Muscle layer of colon (tissue), 2 donors: ENCODE results near the gene C9orf153.

Source experiments
- H3K27ac ChIP-seq: one replicate; pipeline ENCODE4 v1.7.0; 2013; ENCODE audit warnings: low read depth, mild to moderate bottlenecking, low read length, moderate library complexity
- H3K27me3 ChIP-seq, 2 donors: one replicate each; pipeline ENCODE4 v1.7.0; 2013; ENCODE audit warnings: low read length in 2 of 2, mild to moderate bottlenecking in 2 of 2; ENCODE audit not compliant: insufficient read depth in 2 of 2, control insufficient read depth in 1 of 2
- H3K36me3 ChIP-seq: one replicate; pipeline ENCODE4 v1.7.0; 2013; ENCODE audit warnings: mild to moderate bottlenecking, low read length; ENCODE audit not compliant: insufficient read depth
- H3K4me1 ChIP-seq: one replicate; pipeline ENCODE4 v1.7.0; 2013; ENCODE audit warnings: mild to moderate bottlenecking, low read length; ENCODE audit not compliant: insufficient read depth
- H3K4me3 ChIP-seq, 2 donors: one replicate each; pipeline ENCODE4 v1.7.0; 2013; ENCODE audit warnings: low read length in 2 of 2, low read depth in 1 of 2, mild to moderate bottlenecking in 1 of 2, moderate library complexity in 1 of 2
- H3K9ac ChIP-seq: one replicate; pipeline ENCODE4 v1.7.0; 2013; ENCODE audit warnings: low read length
- H3K9me3 ChIP-seq: one replicate; pipeline ENCODE4 v1.7.0; 2013; ENCODE audit warnings: mild to moderate bottlenecking, low read length
- donor health status: abdominal sarcoma.
- donor health status: Adenocarcinoma of cecum.

The C9orf153 gene

DNA sequence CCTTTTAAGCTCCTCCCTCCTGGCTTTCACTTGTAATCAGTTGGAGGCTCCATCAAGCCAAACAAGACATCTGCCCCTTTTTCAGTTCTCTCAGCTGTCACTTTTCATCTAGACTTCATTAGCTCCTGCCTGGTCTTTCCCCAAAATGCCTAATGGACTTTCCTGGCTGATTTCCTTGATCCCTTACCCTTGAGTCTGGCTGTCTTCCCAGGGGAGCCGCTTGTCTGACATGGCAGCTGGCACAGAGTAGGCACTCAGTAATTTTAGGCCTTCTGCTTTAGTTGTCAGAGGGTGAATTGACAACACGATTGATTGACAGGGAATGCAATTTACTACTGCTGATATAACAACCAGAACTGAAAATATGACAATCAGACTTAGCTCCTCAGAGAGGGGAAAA lies 2.1 kb downstream of the C9orf153 start:
- Histone ChIP-seq H3K9me3 (no peaks in the 10 kb centered on the region), H3K27ac (no peak overlapping the region), H3K4me3 (no peak overlapping the region), H3K27me3 (no peaks in the 10 kb centered on the region), H3K9ac (no peak overlapping the region), H3K4me1 (no peaks in the 10 kb centered on the region), H3K36me3 (peaks cover 3% of the 10 kb centered on the region)

DNA sequence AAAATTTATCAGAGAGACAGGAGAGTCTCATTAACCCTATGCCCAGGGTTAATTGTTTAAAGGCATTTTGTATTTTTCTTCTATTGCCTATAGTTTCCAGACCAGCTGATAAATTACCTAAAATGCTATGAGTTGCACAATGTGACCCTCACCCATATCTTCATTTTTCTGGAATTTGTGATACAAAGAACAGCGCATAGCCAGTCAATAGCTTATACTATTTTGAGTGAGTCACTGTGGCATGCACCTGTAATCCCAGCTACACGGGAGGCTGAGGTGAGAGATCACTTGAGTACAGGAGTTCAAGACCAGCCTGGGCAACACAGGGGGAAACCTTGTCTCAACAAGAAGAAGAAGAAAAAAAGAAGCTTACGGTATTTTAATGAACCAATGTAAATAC lies 2.8 kb downstream of the C9orf153 start:
- H3K27ac ChIP-seq, result no peak overlapping the region

GRCh38 chr9:86253577-86253976 lies 5.9 kb downstream of the C9orf153 start:
- Histone ChIP-seq H3K27ac (no peak overlapping the region), H3K9me3 (no peaks in the 10 kb centered on the region), H3K4me1 (no peaks in the 10 kb centered on the region), H3K9ac (no peak overlapping the region), H3K4me3 (no peak overlapping the region), H3K36me3 (no peaks in the 10 kb centered on the region), H3K27me3 (no peaks in the 10 kb centered on the region)

More for the DNA sequence above, 2.8 kb downstream of the C9orf153 start:
- Histone ChIP-seq H3K9ac (no peak overlapping the region), H3K27me3 (no peaks in the 10 kb centered on the region), H3K36me3 (no peaks in the 10 kb centered on the region), H3K4me1 (no peaks in the 10 kb centered on the region), H3K9me3 (no peaks in the 10 kb centered on the region), H3K4me3 (no peak overlapping the region)

DNA sequence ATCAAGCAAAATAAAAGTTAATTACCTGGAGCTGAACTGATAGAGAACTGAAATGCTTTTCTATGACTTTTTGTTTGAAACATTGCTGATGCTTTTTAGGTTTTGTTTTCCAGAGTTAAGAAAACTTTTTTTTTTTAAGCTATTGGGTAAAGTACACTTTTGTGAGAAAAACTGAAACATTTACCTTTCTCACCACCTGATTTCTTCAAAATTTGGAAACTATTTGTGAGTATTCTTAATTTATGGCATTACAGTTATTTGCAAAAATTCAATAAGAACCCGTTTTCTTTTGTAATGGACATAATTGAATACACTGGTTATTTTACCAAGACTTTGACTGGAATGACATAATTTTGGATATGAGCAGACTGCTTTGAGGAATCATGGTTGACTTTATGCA lies 6.6 kb downstream of the C9orf153 start:
- Histone ChIP-seq H3K4me1 (no peaks in the 10 kb centered on the region), H3K27ac (no peak overlapping the region), H3K4me3 (no peak overlapping the region), H3K9ac (no peak overlapping the region), H3K9me3 (no peaks in the 10 kb centered on the region), H3K27me3 (no peaks in the 10 kb centered on the region), H3K36me3 (no peaks in the 10 kb centered on the region)

- no peak overlapping the region for H3K9ac ChIP-seq
- no peak overlapping the region for H3K4me3 ChIP-seq
- no peaks in the 10 kb centered on the region for H3K27me3 ChIP-seq
- H3K27ac ChIP-seq, result no peak overlapping the region
- no peaks in the 10 kb centered on the region for H3K9me3 ChIP-seq
- no peaks in the 10 kb centered on the region for H3K36me3 ChIP-seq
- no peaks in the 10 kb centered on the region for H3K4me1 ChIP-seq
These were observed 9.3 kb downstream of the C9orf153 start for GRCh38 chr9:86250123-86250522.

DNA sequence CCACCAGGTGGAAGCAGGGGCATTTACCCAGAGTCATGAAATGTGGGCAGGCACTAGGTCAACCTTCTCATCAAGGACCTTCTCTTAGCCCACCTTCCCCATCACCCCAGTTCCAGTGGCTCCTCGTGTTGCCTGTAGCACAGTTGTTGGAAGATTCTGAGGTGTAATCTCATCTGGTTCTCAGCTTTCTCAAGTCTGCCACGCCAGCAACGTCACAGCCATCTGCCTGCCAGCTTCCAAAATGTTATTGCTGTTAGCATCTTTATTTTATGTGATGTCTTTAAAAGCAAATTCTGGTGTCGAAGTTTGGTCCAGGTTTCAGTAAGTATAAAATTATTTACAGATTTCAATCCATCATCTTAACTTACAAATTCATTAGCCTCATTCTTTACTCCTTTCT lies 10.7 kb downstream of the C9orf153 start:
- no peaks in the 10 kb centered on the region for H3K36me3 ChIP-seq
- no peaks in the 10 kb centered on the region for H3K27me3 ChIP-seq
- H3K4me3 ChIP-seq, result no peak overlapping the region
- no peak overlapping the region for H3K27ac ChIP-seq
- no peaks in the 10 kb centered on the region for H3K9me3 ChIP-seq
- H3K9ac ChIP-seq, result no peak overlapping the region
- H3K4me1 ChIP-seq, result no peaks in the 10 kb centered on the region

DNA sequence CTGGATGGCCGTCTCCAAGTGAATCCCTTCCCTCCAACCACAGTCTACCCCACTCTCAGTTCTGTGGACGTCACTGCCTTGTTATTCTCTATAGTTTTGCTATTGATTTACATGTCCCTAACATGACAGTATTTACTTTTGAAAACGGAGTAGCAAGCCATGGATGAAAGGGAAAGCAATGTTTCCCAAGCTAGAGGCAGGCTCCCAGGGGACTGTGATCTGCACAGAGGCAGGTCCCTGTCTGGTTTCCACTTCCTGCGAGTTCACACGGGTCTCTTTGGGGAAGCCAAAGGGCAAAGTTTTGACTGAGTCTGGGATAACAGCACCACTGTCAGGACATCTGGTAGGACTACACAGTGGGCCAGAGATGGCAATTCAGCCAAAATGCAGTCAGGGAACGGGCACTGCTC lies 12.7 kb downstream of the C9orf153 start:
- no peaks in the 10 kb centered on the region for H3K36me3 ChIP-seq
- H3K27ac ChIP-seq, result no peak overlapping the region
- no peaks in the 10 kb centered on the region for H3K27me3 ChIP-seq
- H3K4me3 ChIP-seq, result no peak overlapping the region
- H3K9ac ChIP-seq, result no peak overlapping the region
- no peaks in the 10 kb centered on the region for H3K9me3 ChIP-seq
- no peaks in the 10 kb centered on the region for H3K4me1 ChIP-seq

GRCh38 chr9:86242071-86242470 lies 17.4 kb downstream of the C9orf153 start:
- Histone ChIP-seq H3K9me3 (no peaks in the 10 kb centered on the region), H3K27ac (no peak overlapping the region)

GRCh38 chr9:86241216-86241615 lies 18.2 kb downstream of the C9orf153 start:
- peaks cover 4% of the 10 kb centered on the region for H3K4me1 ChIP-seq
- no peak overlapping the region for H3K9ac ChIP-seq
- no peak overlapping the region for H3K27ac ChIP-seq
- H3K27me3 ChIP-seq, result no peaks in the 10 kb centered on the region
- no peaks in the 10 kb centered on the region for H3K36me3 ChIP-seq
- no peaks in the 10 kb centered on the region for H3K9me3 ChIP-seq
- H3K4me3 ChIP-seq, result no peak overlapping the region

More at GRCh38 chr9:86242071-86242470, 17.4 kb downstream of the C9orf153 start:
- peaks cover 4% of the 10 kb centered on the region for H3K4me1 ChIP-seq
- H3K27me3 ChIP-seq, result no peaks in the 10 kb centered on the region
- H3K36me3 ChIP-seq, result no peaks in the 10 kb centered on the region
- H3K4me3 ChIP-seq, result no peak overlapping the region
- H3K9ac ChIP-seq, result no peak overlapping the region

DNA sequence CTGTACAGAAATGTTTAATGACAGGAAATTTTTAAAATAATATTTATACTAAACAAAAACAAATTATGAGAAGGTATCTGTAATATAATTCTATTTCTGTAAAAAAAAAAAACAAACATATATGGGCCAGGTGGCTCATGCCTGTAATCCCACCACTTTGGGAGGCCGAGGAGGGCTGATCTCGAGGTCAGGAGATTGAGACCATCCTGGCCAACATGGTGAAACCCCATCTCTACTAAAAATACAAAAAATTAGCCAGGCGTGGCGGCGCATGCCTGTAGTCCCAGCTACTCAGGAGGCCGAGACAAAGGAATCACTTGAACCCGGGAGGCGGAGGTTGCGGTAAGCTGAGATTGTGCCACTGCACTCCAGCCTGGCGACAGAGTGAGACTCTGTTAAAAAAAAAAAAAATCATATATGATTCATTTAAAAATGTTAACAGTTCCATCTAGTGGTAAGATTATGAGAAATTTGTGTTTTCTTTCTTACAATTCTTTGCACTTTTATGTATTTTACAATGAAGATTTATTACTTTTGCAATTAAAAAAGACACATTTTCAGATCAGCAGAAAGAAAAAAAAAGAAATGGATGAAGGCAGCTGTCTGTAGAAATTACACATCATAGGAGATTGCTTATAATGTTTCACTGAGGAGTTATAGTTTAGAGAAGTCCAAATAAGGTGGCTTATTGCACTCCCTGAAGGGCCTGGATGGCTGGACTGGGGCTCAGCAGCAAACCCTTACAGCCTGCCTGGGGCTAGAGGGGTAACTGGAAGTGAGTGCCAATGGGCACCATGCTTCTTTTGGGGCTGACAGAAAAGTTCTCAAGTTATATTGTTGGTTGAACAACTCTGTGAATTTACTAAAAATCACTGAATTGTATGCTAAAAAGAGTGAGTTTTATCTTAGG lies 20.3 kb downstream of the C9orf153 start:
- no peak overlapping the region for H3K27ac ChIP-seq
- H3K27me3 ChIP-seq, result no peaks in the 10 kb centered on the region
- no peaks in the 10 kb centered on the region for H3K9me3 ChIP-seq
- no peak overlapping the region for H3K9ac ChIP-seq
- no peak overlapping the region for H3K4me3 ChIP-seq
- H3K36me3 ChIP-seq, result no peaks in the 10 kb centered on the region
- H3K4me1 ChIP-seq, result peaks cover 4% of the 10 kb centered on the region

GRCh38 chr9:86230858-86231257 lies 28.6 kb downstream of the C9orf153 start:
- H3K36me3 ChIP-seq, result no peaks in the 10 kb centered on the region
- H3K9me3 ChIP-seq, result no peaks in the 10 kb centered on the region
- no peak overlapping the region for H3K4me3 ChIP-seq
- H3K9ac ChIP-seq, result no peak overlapping the region
- H3K27ac ChIP-seq, result no peak overlapping the region
- no peaks in the 10 kb centered on the region for H3K4me1 ChIP-seq
- no peaks in the 10 kb centered on the region for H3K27me3 ChIP-seq

GRCh38 chr9:86222667-86223066 lies 36.8 kb downstream of the C9orf153 start:
- no peaks in the 10 kb centered on the region for H3K27me3 ChIP-seq
- H3K4me3 ChIP-seq, result no peak overlapping the region
- no peaks in the 10 kb centered on the region for H3K4me1 ChIP-seq
- H3K9me3 ChIP-seq, result no peaks in the 10 kb centered on the region
- H3K27ac ChIP-seq, result no peak overlapping the region
- H3K9ac ChIP-seq, result no peak overlapping the region
- H3K36me3 ChIP-seq, result no peaks in the 10 kb centered on the region
